HG03520 (cell line): ENCODE data around the gene NR6A1.

Experiments used
- ATAC-seq: cut with Tn5 transposase; IDR thresholded peaks from one replicate; pipeline ENCODE4 v1.9.1; 2021; ENCODE audit warnings: mild to moderate bottlenecking, moderate library complexity; ENCODE audit not compliant: unreplicated experiment

The NR6A1 gene

DNA sequence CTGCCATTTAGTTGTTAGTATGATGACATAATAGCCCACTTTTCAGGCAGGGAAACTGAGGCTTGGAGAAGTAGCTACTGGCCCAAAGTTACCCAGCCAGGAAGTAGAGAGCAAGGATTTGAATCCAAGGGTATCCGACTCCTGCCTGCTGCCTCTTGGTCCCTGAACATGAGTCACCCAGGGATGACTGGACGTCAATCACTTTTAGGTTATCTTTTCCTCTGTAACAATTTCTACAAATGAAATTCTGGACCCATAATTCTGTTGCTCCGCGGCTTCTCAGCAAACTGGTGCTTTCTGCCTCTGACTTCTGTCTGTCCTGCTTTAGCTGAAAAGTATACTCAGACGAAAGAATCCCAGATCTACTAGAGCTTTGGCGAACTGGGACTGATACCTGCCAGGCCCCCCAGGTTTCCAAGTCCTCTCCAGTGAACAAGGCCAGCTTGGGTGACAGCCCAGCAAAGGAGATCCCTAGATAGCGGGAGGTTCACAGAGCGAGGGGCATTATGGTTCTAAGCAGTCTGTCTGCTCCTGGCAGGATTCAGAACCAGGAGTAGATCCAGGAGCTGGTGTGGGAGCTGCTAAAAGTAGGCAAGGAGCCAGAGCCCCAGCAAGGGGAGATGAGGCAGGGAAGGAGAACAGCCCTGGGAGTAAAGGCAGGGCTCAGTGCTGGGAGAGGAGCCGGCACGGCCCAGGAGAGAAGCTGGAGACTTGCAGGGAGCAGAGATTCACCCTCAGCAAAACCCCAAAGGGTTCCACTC is 26.4 kb upstream of the NR6A1 start:
- ATAC-seq, result no peak

- no peak for ATAC-seq
These were observed 24.8 kb upstream of the NR6A1 start for GRCh38 chr9:124795881-124796431.

DNA sequence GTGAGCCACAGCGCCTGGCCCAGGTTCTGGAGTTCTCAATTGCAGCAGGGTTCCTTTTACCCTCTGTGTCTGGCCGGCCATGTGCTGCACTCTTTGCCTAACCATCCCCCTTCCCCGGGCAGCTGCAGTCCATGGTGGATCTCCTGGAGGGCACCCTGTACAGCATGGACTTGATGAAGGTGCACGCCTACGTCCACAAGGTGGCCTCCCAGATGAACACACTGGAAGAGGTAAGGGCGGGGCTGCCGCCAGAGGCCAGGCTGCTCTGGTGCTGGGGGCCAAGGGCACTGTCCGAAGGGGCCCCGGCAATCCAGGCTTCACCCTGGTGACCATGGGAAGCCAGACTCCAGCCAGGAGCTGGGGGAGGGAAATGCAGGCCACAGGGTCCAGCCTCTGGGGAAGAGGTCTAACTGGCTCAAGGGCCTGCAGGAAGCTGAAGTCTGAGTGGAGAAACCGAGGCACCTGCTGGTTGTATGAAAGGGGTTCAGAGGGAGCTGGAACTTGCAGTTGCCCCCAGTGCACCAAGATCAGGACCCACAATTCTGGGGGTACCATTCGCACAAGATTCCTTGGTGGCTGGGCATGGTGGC is 23.9 kb upstream of the NR6A1 start:
- ATAC-seq, result no peak

DNA sequence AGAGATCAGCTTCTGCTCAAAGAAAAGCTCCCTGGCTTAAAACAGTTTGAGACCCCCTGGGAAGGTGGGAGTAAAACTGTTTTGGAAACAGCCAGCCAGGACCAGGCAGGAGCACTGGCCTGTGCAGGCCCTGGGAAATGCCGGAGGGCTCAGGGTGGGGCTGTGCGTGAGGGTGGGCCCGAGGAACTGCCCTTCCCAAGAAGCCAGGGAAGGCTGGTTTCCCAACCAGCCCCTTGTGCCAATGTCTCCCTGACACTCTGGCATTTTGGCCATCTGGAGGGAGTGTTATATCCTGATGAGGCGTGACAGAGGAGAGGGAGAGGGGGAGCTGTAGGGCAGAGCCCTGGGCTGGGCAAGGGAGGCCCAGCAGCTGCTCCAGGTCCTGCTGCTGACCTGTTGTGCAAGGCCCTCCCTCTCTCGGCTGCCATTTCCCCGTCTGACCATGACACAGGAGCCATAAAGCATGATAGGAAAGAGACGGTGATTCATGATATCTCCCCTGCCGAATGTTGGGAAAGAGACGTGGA is 22.0 kb upstream of the NR6A1 start:
- no peak for ATAC-seq

DNA sequence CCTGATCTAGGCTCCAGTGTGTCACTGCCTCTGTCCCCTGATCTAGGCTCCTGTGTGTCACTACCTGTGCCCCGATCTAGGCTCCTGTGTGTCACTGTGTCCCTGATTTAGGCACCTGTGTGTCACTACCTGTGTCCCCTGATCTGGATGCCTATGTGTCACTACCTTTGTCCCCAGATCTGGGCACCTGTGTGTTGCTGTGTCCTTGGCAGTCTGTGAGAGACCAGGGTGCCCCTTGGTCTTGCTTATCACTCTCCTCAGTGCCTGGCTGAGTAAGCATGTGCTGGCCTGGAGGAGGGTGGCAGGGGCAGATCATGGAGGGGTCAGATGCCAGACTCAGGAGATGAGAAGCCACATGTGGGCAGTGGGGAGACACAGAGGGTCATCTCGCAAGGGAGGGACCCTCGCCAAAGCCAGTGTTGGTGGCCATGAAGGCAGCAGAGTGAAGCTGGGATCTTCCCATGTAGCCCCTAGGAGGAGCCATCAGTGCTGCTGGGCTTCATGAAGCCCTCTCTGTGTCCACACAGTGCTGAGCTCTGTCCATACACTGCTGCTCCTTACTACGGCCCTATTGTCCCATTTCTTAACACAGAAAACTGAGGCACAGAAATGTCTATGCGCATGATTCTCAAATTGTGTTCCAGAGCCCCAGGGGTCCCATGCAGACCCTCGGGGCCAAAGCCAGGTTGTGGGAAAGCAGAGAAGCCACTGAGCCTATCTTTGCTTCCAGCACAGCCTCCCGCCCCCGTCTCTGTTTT is 21.3 kb upstream of the NR6A1 start:
- no peak for ATAC-seq

- ATAC-seq, result no peak
These were observed 19.8 kb upstream of the NR6A1 start for GRCh38 chr9:124790801-124791505.

- ATAC-seq, result no peak
These were observed 19.2 kb upstream of the NR6A1 start for GRCh38 chr9:124790301-124790700.

GRCh38 chr9:124789531-124789930 is 18.4 kb upstream of the NR6A1 start:
- no peak for ATAC-seq

DNA sequence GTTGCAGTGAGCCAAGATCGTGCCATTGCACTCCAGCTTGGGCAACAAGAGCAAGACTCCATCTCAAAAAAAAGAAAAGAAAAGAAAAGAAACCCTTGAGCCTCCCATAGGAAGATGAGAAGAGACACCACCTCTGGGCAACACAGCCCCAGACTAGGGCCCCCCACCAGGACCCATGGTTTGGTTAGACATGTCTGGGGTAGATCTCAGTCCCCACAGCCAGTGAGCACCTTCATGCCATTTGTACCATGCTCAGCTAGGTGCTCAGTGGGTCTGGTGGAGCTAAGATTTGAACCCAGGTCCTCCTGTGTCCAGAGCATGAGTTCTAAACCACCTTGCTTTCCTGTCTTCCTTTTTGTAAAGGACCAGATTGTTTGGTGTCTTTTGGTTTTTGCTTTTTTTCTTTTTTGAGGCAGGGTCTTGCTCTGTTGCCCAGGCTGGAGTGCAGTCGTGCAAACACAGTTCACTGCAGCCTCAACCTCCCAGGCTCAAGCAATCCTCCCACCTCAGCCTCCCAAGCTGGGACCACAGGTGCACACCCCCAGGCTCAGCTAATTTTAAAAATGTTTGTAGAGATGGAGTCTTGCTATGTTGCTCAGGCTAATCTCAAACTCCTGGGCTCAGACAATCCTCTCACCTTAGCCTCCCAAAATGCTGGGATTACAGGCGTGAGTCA is 17.6 kb upstream of the NR6A1 start:
- ATAC-seq, result no peak

DNA sequence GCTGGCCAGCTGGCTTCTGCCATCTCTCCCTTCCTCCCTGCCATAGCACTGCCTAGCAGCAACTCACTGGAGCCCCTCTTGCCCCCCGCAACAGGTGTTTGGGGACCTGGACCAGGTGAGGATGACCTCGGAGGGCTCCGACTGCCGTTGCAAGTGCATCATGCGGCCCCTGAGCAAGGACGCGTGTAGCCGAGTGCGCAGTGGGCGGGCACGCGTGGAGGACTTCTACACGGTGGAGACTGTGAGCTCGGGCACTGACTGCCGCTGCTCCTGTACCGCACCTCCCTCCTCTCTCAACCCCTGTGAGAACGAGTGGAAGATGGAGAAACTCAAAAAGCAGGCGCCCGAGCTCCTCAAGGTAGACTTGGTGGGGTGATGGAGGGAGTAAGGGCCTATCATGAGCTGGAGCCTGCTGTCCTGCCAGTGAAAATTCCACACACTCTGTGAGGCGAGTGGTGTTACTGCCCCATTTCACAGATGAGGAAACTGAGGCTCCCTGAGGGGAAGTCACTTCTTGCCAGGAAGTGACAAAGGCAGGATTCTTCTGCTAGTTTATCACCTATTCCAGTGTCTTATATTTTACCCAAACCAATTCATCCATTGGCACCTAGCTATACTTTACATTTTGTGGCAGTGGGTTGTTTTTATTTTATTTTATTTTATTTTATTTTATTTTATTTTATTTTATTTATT is 15.9 kb upstream of the NR6A1 start:
- no peak for ATAC-seq

DNA sequence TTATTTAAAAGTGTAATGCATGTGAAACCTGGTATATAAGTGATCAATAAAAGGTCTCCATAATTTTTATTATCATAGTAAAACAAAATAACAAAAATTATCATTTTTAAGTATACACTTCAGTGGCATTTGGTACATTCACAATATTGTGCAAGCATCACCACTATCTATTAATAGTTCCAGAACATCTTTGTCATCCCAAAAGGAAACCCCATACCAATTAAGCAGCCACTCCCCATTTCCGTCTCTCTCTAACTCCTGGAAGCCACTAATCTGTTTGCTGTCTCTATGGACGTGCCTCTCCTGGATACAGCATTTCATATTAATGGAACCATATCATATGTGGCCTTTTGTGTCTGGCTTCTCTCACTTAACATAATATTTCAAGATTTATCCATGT is 13.4 kb upstream of the NR6A1 start:
- ATAC-seq, result no peak

- no peak for ATAC-seq
These were observed 12.7 kb upstream of the NR6A1 start for GRCh38 chr9:124783830-124784229.

DNA sequence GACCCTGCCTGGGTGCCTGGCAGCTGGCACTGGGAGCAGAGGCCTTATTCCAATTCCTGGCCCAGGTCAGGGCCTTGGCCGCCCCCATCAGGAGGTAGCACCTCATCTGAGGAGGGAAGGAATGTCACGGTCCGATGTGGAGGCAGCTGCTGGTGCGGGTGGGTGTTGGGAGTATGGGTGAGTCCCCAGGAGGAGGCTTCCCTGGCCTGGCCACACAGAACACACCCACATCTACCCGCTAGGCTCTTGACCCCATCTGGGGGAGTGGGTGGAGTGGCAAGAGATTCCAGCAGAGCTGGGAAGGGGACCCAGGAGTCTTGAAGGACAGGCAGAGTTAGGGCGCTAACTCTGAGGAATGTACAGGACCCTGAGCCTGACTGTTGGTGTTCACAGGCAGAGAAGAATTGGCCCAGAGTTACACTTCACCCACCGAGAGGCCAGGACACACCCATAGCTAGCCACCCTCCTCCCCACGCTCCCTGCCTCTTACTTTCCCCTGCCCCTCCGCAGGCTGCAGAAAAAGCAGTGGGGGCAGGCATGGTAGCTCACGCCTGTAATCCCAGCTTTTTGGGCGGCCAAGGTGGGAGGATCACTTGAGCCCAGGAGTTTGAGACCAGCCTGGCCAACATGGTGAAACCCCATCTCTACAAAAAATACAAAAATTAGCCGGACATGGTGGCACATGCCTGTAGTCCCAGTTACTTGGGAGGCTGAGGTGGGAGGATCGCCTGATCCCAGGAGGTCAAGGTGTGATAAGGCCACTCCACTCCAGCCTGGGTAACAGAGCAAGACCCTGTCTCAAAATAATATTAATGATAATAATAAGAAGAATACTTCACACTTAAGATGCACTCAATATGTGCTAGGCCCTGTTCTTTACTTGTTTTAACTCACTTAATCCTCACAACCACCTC is 11.8 kb upstream of the NR6A1 start:
- ATAC-seq, result no peak

DNA sequence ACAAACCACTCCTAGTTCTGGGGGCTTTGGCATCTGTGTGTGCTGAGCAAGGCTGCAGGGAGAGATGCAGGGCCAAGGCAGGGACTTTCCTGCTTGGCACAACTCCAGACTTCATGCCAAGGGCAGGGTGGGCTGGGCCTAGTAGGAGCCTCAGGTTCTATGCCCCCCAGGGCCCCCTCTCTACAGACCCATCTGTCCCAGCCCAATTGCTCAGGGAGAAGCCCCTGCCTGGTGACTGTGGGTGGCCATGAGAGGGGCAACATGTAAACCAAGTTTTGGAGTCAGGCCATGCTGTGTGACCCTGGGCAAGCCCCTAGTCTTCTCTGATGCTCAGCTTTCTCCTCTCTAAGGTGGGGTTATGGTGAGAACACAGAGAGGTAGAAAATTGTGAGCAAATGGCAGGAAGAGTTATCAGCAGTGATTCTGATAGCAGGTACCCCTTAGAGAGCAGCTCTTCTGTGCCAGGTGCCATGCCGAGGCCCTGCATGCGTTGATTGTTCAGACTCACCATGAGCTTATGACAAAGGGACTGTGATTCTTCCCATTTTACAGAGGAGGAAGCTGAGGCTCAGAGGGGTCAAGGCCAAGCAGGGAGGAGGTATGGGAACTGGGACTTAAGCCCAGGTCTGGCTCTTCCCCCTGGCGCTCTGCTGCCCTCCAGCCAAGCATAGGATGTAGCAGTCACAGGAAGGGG is 11.0 kb upstream of the NR6A1 start:
- ATAC-seq, result no peak

GRCh38 chr9:124780757-124781151 is 9.6 kb upstream of the NR6A1 start:
- no peak for ATAC-seq

- ATAC-seq, result no peak
These were observed 9.1 kb upstream of the NR6A1 start for GRCh38 chr9:124780060-124780756.

GRCh38 chr9:124779368-124780059 is 8.4 kb upstream of the NR6A1 start:
- ATAC-seq, result no peak
